ENCODE measurements around the gene BICC1.

GRCh38 chr10:58518775-58519174 lies 6.1 kb downstream of the BICC1 start:
- TF ChIP-seq, protein P1, sequence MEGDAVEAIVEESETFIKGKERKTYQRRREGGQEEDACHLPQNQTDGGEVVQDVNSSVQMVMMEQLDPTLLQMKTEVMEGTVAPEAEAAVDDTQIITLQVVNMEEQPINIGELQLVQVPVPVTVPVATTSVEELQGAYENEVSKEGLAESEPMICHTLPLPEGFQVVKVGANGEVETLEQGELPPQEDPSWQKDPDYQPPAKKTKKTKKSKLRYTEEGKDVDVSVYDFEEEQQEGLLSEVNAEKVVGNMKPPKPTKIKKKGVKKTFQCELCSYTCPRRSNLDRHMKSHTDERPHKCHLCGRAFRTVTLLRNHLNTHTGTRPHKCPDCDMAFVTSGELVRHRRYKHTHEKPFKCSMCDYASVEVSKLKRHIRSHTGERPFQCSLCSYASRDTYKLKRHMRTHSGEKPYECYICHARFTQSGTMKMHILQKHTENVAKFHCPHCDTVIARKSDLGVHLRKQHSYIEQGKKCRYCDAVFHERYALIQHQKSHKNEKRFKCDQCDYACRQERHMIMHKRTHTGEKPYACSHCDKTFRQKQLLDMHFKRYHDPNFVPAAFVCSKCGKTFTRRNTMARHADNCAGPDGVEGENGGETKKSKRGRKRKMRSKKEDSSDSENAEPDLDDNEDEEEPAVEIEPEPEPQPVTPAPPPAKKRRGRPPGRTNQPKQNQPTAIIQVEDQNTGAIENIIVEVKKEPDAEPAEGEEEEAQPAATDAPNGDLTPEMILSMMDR (conservative IDR thresholded peaks at IDR 0.05 in 1 of 2, IDR thresholded peaks at IDR 0.05 in 1 of 2; ENCODE audit: extremely low read depth in 1 of 2, insufficient read depth in 1 of 2, low read depth in 1 of 2, low read length in 2 of 2): no peak
- TF ChIP-seq EZH2 (IDR thresholded peaks at IDR 0.05; ENCODE audit: borderline replicate concordance, low read length): no peak
